ENCODE measurements around the gene CCR2.

The CCR2 gene

DNA sequence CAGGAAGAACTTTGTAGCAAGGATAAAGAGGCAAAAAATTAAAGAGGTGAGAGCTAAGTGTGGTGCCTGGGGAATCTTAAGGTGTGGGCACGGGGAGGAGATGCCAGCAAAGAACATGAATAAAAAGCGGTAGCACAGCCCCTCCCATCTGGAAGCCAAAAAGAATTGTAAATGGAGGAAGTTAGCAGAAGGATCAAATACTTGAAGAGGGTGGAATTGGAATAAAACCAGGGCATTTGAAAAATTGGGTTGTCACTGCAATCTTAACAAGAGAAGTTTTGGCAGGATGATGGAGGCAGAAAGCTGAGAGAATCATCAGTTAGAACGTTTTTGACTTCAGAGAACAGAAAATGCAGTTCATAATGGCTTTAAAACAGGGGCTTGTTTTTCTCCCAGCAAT is 2.4 kb downstream of the CCR2 start:
- no peak for DNase-seq

- no peak for DNase-seq
These were observed 3.0 kb downstream of the CCR2 start for GRCh38 chr3:46356909-46357308.

GRCh38 chr3:46358466-46358865 is 4.6 kb downstream of the CCR2 start:
- DNase-seq = no peak

- peak; percentile 32 for DNase-seq
These were observed 6.0 kb downstream of the CCR2 start for GRCh38 chr3:46359733-46360493.

GRCh38 chr3:46360907-46361306 is 7.0 kb downstream of the CCR2 start:
- no peak for DNase-seq

GRCh38 chr3:46361408-46362283 is 7.7 kb downstream of the CCR2 start:
- DNase-seq = no peak

- DNase-seq = no peak
These were observed 11.1 kb downstream of the CCR2 start for GRCh38 chr3:46365041-46365440.

- DNase-seq = no peak
These were observed 12.0 kb downstream of the CCR2 start for GRCh38 chr3:46365737-46366524.

- DNase-seq = no peak
These were observed 13.9 kb downstream of the CCR2 start for GRCh38 chr3:46367811-46368210.

DNA sequence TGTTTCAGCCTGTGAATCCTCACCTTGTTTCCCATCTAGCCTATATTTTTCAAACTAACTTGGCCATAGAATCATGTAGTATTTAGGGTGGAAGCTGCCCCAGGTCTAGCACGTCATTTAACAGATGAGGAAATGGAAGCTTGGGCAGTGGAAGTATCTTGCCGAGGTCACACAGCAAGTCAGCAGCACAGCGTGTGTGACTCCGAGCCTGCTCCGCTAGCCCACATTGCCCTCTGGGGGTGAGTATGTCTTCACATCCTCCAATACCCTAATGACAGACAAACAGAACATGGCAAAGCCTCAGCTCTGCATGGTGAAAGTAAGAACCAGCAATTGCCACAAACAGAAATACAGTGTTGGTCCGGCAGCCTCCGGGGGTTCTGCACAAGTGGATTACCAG is 14.7 kb downstream of the CCR2 start:
- DNase-seq = no peak

GRCh38 chr3:46369151-46369550 is 15.2 kb downstream of the CCR2 start:
- DNase-seq = no peak

GRCh38 chr3:46369675-46370132 is 15.8 kb downstream of the CCR2 start:
- no peak for DNase-seq

- DNase-seq = no peak
These were observed 17.1 kb downstream of the CCR2 start, which contains the start of gene CCR5 for GRCh38 chr3:46370839-46371518. CCR5 (plus strand) TSS chr3:46370946; CDS start chr3:46372903, 1,957 bp downstream.

DNA sequence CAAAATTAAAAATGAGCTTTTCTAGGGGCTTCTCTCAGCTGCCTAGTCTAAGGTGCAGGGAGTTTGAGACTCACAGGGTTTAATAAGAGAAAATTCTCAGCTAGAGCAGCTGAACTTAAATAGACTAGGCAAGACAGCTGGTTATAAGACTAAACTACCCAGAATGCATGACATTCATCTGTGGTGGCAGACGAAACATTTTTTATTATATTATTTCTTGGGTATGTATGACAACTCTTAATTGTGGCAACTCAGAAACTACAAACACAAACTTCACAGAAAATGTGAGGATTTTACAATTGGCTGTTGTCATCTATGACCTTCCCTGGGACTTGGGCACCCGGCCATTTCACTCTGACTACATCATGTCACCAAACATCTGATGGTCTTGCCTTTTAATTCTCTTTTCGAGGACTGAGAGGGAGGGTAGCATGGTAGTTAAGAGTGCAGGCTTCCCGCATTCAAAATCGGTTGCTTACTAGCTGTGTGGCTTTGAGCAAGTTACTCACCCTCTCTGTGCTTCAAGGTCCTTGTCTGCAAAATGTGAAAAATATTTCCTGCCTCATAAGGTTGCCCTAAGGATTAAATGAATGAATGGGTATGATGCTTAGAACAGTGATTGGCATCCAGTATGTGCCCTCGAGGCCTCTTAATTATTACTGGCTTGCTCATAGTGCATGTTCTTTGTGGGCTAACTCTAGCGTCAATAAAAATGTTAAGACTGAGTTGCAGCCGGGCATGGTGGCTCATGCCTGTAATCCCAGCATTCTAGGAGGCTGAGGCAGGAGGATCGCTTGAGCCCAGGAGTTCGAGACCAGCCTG is 17.8 kb downstream of the CCR2 start:
- DNase-seq = no peak

- DNase-seq = no peak
These were observed 18.8 kb downstream of the CCR2 start for GRCh38 chr3:46372492-46373359.

- DNase-seq = no peak
These were observed 20.8 kb downstream of the CCR2 start for GRCh38 chr3:46374755-46375154.

DNA sequence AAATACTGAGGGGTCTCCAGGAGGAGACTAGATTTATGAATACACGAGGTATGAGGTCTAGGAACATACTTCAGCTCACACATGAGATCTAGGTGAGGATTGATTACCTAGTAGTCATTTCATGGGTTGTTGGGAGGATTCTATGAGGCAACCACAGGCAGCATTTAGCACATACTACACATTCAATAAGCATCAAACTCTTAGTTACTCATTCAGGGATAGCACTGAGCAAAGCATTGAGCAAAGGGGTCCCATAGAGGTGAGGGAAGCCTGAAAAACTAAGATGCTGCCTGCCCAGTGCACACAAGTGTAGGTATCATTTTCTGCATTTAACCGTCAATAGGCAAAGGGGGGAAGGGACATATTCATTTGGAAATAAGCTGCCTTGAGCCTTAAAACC is 21.3 kb downstream of the CCR2 start:
- no peak for DNase-seq

DNA sequence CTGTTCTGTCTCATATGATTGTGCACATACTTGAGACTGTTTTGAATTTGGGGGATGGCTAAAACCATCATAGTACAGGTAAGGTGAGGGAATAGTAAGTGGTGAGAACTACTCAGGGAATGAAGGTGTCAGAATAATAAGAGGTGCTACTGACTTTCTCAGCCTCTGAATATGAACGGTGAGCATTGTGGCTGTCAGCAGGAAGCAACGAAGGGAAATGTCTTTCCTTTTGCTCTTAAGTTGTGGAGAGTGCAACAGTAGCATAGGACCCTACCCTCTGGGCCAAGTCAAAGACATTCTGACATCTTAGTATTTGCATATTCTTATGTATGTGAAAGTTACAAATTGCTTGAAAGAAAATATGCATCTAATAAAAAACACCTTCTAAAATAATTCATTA is 21.9 kb downstream of the CCR2 start:
- no peak for DNase-seq

- DNase-seq = no peak
These were observed 24.6 kb downstream of the CCR2 start for GRCh38 chr3:46378426-46378942.

DNA sequence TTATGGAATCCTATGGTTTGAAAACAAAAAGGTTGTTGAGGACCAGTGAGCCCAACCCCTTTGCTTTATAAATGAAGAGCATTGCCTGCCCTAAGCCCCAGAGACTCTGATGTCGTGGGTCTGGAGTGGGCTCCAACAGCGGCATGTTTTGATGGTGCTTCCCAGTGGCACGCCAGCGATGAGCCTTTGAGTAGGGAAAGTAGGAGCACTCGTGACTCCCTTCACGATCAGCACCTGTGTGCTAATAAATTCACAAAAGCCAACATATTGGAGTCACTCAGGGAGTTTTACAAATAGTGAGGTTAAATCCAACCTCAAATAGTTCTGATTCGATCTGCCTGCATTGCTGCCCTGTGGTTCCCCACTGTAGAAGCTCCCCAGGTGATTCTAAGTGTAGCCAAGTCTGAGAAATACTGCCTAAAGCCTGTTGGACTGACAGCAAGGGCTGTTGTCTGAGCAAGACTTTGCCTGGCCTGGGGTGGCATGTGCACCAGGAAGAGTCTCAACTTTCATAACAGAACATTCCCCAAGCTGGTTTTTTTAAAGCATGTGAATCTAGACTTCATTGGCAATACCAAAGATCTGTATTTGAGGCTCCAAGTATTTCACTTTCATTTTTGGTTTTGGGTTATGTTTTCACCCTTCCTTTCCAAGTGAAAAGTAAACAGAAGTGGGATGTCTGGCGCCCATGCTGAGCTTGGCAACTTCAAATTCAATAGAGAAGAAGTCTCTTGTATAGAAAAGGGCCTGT is 26.7 kb downstream of the CCR2 start:
- DNase-seq = no peak

Data from DMS153 (cell line).